ENCODE data around the gene C6orf89. TPM values are rescaled to one million over a fixed set of nuclear protein-coding genes. Genes with fewer than 3 reads are reported as not detected.

C6orf89 gene
- total RNA-seq, 1 experiment from 2014 or later = 13.2 TPM

DNA sequence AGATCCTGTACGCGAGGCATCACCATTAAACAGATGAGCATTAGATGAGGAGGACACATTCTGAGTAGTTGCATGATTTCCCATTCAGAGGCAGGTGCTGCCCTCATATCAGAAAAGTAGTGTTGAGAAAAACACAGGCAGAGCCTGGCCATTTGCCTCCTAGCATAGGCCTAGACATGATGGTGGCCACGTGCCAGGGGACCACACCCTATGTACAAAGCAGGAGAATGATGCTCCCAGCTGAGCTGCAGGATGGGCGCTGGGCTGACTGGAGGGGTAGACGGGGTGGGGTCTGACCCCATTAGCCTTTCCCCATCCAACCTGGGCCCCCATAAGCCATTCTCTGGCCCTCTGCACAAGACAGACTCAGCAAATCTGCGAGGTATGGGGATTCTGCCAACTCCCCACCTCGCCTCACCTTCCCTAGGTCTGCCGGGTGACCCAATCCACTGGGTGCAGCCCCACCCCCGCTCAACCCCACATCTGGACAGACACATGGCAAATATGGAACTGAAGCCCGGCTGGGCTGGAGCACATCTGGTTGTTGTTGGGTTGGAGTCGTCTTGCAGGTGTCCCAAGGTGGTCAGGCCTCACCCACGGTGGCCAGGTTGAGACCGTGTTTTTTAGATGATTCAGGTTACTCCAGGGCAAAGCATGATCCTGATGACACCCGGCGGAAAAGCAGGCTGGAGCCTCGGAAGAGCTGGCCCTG lies 82.7 kb downstream of the C6orf89 start:
- TF ChIP-seq ZNF219 (CRISPR knock-in tag; IDR thresholded peaks at IDR 0.05; ENCODE audit: borderline replicate concordance) = no peak
- TF ChIP-seq HMGA2 (CRISPR knock-in tag; IDR thresholded peaks at IDR 0.05) = no peak
- TF ChIP-seq ZNF416 (CRISPR knock-in tag; IDR thresholded peaks at IDR 0.05) = no peak
- TF ChIP-seq, protein P1, sequence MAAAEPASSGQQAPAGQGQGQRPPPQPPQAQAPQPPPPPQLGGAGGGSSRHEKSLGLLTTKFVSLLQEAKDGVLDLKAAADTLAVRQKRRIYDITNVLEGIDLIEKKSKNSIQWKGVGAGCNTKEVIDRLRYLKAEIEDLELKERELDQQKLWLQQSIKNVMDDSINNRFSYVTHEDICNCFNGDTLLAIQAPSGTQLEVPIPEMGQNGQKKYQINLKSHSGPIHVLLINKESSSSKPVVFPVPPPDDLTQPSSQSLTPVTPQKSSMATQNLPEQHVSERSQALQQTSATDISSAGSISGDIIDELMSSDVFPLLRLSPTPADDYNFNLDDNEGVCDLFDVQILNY (CRISPR knock-in tag; IDR thresholded peaks at IDR 0.05) = no peak
- TF ChIP-seq CBFB (CRISPR knock-in tag; IDR thresholded peaks at IDR 0.05; ENCODE audit: low read depth) = no peak
- no peak for TF ChIP-seq GABPB1 (CRISPR knock-in tag; IDR thresholded peaks at IDR 0.05)
- TF ChIP-seq NFYB (CRISPR knock-in tag; conservative IDR thresholded peaks at IDR 0.05; ENCODE audit: low read depth) = no peak
- no peak for TF ChIP-seq FOXK1 (CRISPR knock-in tag; IDR thresholded peaks at IDR 0.05)
- TF ChIP-seq ZNF232 (CRISPR knock-in tag; IDR thresholded peaks at IDR 0.05) = no peak
- TF ChIP-seq, protein P2, sequence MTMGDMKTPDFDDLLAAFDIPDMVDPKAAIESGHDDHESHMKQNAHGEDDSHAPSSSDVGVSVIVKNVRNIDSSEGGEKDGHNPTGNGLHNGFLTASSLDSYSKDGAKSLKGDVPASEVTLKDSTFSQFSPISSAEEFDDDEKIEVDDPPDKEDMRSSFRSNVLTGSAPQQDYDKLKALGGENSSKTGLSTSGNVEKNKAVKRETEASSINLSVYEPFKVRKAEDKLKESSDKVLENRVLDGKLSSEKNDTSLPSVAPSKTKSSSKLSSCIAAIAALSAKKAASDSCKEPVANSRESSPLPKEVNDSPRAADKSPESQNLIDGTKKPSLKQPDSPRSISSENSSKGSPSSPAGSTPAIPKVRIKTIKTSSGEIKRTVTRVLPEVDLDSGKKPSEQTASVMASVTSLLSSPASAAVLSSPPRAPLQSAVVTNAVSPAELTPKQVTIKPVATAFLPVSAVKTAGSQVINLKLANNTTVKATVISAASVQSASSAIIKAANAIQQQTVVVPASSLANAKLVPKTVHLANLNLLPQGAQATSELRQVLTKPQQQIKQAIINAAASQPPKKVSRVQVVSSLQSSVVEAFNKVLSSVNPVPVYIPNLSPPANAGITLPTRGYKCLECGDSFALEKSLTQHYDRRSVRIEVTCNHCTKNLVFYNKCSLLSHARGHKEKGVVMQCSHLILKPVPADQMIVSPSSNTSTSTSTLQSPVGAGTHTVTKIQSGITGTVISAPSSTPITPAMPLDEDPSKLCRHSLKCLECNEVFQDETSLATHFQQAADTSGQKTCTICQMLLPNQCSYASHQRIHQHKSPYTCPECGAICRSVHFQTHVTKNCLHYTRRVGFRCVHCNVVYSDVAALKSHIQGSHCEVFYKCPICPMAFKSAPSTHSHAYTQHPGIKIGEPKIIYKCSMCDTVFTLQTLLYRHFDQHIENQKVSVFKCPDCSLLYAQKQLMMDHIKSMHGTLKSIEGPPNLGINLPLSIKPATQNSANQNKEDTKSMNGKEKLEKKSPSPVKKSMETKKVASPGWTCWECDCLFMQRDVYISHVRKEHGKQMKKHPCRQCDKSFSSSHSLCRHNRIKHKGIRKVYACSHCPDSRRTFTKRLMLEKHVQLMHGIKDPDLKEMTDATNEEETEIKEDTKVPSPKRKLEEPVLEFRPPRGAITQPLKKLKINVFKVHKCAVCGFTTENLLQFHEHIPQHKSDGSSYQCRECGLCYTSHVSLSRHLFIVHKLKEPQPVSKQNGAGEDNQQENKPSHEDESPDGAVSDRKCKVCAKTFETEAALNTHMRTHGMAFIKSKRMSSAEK (CRISPR knock-in tag; IDR thresholded peaks at IDR 0.05; ENCODE audit: borderline replicate concordance) = no peak
- no peak for TF ChIP-seq MXD4 (CRISPR knock-in tag; IDR thresholded peaks at IDR 0.05; ENCODE audit: borderline replicate concordance)
- TF ChIP-seq ELF4 (CRISPR knock-in tag; IDR thresholded peaks at IDR 0.05; ENCODE audit: low read depth) = no peak
- no peak overlapping the region for H3K4me3 Mint-ChIP-seq

DNA sequence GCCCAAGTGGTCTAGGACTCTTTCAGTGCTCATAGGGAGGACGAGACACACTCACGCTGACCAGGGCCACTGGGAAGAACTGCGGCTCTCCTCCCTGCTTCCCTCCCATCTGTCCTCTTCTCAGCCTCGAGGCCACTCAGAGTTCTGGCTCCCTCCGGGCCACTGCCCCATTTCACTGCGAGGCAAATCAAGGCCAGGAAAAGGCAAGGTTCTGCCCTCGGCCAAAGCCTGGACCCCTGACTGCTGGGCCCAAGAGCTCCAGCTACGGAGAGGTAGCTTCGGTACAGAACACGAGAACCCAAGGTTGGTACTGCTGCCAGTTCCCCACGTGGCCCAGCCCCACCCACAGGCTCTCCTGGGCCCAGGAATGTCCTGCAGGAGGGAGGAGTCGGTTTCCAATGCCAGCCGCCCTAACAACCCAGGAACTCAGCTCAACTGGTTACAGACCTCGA lies 83.5 kb downstream of the C6orf89 start:
- Mint-ChIP-seq H3K4me1 (0 out of 2 replicates have a peak, but pooled peaks cover 2% of the 10 kb centered on the region), H3K4me3 (no peak overlapping the region), H3K9me3 (no peaks in the 10 kb centered on the region), H3K27me3 (ENCODE audit: low read depth) (no peaks in the 10 kb centered on the region), H3K36me3 (peaks cover 60% of the 10 kb centered on the region), H3K27ac (no peak overlapping the region)
- DNase-seq (ENCODE audit: low spot score) = no peak
- no peak for ATAC-seq
- ChIA-PET POLR2A (no interaction called here), CTCF (no interaction called here)
- TF ChIP-seq, protein P3, sequence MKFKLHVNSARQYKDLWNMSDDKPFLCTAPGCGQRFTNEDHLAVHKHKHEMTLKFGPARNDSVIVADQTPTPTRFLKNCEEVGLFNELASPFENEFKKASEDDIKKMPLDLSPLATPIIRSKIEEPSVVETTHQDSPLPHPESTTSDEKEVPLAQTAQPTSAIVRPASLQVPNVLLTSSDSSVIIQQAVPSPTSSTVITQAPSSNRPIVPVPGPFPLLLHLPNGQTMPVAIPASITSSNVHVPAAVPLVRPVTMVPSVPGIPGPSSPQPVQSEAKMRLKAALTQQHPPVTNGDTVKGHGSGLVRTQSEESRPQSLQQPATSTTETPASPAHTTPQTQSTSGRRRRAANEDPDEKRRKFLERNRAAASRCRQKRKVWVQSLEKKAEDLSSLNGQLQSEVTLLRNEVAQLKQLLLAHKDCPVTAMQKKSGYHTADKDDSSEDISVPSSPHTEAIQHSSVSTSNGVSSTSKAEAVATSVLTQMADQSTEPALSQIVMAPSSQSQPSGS (CRISPR knock-in tag; IDR thresholded peaks at IDR 0.05; ENCODE audit: borderline replicate concordance, low read depth) = no peak
- TF ChIP-seq FOXP1 (CRISPR knock-in tag; IDR thresholded peaks at IDR 0.05; ENCODE audit: borderline replicate concordance) (no peak), NFE2L1 (CRISPR knock-in tag; IDR thresholded peaks at IDR 0.05) (no peak), JAZF1 (CRISPR knock-in tag; IDR thresholded peaks at IDR 0.05) (no peak), CREB1 (CRISPR knock-in tag; IDR thresholded peaks at IDR 0.05) (no peak), TEAD4 (CRISPR knock-in tag; IDR thresholded peaks at IDR 0.05) (no peak)

More for the DNA sequence above, 82.7 kb downstream of the C6orf89 start:
- Mint-ChIP-seq H3K36me3 (peaks cover 52% of the 10 kb centered on the region), H3K27ac (no peak overlapping the region), H3K9me3 (no peaks in the 10 kb centered on the region), H3K27me3 (ENCODE audit: low read depth) (no peaks in the 10 kb centered on the region), H3K4me1 (peaks cover 7% of the 10 kb centered on the region)
- ChIA-PET POLR2A (no interaction called here), CTCF (interaction anchor here (3.7 kb wide), 1 partner anchor 50 kb away, joined by 16 read pairs; no protein-coding TSS in a partner anchor)
- ATAC-seq (no peak), DNase-seq (ENCODE audit: low spot score) (no peak)

All from WTC11 (cell line).